Uterus (tissue), 2 donors: ENCODE results near the gene PNLDC1.

ENCODE experiments used
- CTCF ChIP-seq, 4 experiments: fragments of 200-600 bp in 2 of 4; fragments of 450-650 bp in 2 of 4; sonication (generic) in 2 of 4; IDR thresholded peaks; one replicate each; pipeline ENCODE4 v1.5.1; 2016 to 2019; ENCODE audit warnings: antibody characterized with exemption in 4 of 4, mild to moderate bottlenecking in 2 of 4, moderate library complexity in 1 of 4
- POLR2A ChIP-seq, 2 donors: fragments of 450-650 bp; IDR thresholded peaks; one replicate each; pipeline ENCODE4 v1.6.1; 2016; ENCODE audit warnings: antibody characterized with exemption in 2 of 2, mild to moderate bottlenecking in 1 of 2, moderate library complexity in 1 of 2

DNA sequence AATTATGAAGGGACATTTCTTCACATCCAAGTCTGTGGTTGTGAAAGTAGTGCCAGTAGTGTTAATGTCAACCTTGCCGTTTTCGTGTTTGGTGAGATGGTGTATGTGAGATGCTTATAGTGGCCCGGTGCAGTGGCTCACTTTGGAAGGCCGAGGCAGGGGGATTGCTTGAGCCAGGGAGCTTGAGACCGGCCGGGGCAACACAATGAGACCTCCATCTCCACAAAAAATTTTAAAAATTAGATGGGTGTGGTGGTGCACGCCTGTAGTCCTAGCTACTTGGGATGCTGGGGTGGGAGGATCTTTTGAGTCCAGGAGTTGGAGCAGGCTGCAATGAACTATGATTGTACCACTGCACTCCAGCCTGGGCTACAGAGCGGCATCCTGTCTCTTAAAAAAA, 37.4 kb downstream of the PNLDC1 start:
- TF ChIP-seq POLR2A (IDR thresholded peaks at IDR 0.05) (no peak), CTCF (IDR thresholded peaks at IDR 0.05) (no peak)
